ENCODE data around the gene HAPSTR1. TPM values are rescaled to one million over a fixed set of nuclear protein-coding genes. Genes with fewer than 3 reads are reported as not detected.

Gene HAPSTR1, protein sequence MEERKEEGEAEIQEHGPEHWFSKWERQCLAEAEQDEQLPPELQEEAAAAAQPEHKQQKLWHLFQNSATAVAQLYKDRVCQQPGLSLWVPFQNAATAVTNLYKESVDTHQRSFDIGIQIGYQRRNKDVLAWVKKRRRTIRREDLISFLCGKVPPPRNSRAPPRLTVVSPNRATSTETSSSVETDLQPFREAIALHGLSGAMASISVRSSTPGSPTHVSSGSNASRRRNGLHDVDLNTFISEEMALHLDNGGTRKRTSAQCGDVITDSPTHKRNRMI
- 72.2 and 89.5 TPM in 2 replicates for total RNA-seq

GRCh38 chr16:9090960-9091866 lies at the start of gene HAPSTR1:
HAPSTR1 (plus strand) TSS chr16:9091644; CDS start chr16:9092045, 401 bp downstream.

Other genes starting within 250 kb of the HAPSTR1 start
- gene CARHSP1, start 222.6 kb upstream of the HAPSTR1 start, total RNA-seq: 74.7 and 87.9 TPM in 2 replicates
- gene LITAFD, start 209.3 kb upstream of the HAPSTR1 start, total RNA-seq: not detected in 2 replicates
- gene USP7, start 127.7 kb upstream of the HAPSTR1 start, total RNA-seq: 44.2 and 85.8 TPM in 2 replicates

Measured in smooth muscle cell of the umbilical artery (primary cell).